Glomerular visceral epithelial cell (primary cell): Measurements from ENCODE around the gene PLA2G2F.
A peak's percentile ranks its signal among the peaks of the same experiment; 100 is the strongest.

ENCODE experiments used
- DNase-seq: peaks from one replicate; pipeline ENCODE4 v3.0.0-alpha.2; 2016; ENCODE audit errors: extremely low spot score

Gene PLA2G2F

GRCh38 chr1:20142001-20142710, 3.0 kb downstream of the PLA2G2F start:
- DNase-seq: no peak

GRCh38 chr1:20143318-20143717, 4.2 kb downstream of the PLA2G2F start:
- no peak for DNase-seq

DNA sequence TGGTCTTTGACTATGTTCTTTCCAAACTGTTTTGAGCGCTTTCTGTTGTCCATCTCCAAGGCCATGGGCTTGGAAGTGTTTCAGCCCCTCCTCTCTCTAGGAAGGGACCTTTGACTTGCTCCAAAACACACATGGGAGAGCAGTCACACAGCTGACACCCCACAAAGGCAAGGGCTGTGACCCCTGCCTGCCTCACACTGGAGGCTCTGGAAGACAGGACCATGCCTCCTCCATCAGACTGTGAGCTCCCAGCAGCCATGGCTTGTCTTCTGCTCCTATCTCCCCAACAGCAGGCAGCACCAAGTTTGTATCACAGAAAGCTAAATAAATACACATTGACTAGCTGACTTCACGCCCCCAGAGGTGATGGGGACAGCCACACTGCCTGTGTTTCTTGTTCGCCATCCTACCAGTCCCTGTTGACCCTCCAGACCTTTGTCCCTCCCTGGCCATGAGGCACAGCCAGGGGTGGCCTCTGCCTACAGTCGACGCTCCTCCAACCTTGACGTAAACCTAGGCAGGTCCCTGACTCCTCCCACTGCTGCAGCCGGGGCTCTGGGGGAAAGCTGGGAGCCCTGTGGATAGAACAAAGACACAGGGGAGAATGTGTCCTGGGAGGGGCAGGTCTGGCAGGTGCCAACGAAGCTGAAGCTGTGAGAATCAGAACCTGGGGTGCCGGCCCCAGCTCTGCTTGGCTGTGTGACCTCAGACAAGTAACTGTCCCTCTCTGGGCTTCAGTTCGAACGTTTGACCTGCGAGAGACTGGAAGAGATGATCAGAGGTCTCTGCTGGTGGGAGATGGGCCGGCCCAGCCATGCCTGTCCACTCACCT, 4.8 kb downstream of the PLA2G2F start:
- DNase-seq: no peak

DNA sequence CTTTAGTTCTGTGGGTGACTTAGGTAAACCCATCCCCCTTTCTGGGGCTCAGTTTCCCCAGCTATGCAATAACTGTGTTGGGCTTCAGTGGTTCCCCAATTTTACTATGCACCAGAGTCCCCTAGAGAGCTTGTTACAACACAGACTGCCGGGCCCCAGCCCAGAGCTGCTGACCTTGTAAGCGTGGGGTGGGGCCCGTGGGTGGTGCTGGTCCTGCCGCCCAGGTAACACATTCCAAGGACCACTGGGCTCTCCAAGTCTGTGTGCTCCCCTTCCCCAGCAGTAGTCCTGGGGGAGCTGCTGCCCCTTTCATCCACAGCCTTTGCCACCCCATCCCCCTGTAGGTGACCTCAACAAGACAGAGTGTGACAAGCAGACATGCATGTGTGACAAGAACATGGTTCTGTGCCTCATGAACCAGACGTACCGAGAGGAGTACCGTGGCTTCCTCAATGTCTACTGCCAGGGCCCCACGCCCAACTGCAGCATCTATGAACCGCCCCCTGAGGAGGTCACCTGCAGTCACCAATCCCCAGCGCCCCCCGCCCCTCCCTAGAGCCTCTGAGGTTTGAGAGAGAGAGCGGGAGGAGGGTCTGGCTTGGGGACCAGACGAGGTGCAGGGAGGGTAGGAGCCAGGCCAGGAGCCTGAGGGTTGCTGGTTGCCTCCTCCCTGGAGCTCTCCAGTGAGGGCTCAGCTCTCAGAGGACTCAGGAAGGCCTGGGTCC, 8.9 kb downstream of the PLA2G2F start:
- DNase-seq: no peak

- no peak for DNase-seq
These were observed 9.7 kb downstream of the PLA2G2F start for GRCh38 chr1:20148571-20149500.

DNA sequence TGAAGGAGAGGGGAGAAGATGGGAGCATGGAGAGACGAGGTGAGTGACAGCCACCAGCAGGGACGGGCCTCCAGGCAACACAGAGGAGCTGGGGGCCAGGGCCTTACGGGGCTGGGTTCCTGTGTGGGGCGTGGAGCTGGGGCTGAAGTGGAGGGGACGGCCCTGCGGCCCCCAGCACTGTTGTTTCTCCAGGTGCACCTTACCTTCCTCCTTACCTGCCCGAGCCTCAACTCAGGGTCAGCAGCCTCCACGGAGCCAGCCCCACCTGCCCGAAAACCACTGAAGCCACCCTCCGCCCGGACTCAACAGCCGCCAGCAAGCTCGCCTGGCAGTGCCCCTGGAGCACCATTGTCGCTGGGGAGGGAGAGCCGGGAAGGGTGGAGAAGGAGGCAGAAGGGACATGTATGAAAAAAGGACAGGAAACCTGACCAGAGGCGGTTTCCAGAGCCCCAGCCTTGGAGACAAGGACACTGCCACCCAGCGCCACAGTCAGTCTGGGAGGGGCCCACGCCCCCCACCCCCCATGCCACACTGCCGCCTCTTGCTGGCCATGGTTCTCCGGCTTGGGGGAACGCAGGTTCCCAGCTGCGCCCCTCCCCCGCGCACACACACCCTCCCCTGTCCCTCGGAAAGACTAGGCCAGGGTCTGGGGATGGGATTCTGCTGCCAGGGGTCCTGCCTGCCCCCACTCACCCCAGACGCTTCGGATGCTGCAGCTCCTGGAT, 10.6 kb downstream of the PLA2G2F start:
- DNase-seq: no peak

DNA sequence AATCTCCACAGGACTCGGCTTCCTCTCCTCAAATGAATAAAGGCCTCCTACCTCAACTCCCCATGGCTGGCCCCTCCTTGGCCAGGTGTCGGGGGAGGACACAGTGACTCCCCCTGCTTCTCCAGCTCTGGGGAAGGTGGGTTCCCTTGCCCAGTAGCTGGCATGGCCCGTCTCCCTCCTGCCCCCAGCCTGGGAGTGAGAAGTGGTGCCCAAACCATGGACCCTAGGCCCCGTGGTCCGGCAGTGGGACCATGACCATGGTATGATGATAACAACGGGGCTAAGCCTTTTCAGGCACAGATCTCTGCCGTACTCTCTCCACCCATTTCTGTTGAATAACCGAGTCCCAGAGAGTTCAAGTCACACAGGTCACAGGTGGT, 11.2 kb downstream of the PLA2G2F start:
- no peak for DNase-seq

- no peak for DNase-seq
These were observed 11.8 kb downstream of the PLA2G2F start for GRCh38 chr1:20150969-20151368.

DNA sequence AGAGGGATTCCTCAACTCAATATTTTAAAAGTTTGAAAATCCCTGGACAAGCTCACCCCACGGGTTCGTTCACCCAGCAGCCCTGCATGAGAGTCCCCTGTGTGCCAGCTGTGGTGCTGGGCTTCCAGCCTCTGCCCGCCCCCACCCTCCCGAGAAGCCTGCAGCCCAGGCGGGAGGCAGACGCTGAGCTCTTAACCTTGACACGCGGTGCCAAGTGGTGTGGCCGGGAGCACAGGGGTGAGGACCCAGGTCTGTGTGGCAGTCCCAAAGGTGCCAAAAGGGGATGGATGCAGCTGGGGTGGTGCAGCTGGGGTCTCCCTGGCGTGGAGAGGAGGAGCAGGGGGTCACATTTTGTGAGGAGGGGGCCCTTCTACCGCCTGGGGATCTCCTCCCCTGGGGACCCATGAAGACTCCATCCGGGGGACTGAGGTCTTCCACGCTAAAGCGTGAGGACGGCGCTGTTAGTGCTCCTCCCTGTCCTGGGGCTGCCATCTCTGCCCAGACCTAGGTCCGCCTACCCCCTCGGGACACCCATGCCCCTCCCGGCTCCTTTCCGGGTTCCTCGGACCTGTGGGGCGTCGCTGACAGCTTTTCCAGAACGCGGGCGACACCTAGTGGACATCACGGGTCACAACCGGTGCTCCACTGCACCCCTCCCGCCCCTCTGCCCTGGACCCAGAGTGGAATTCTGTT, 12.9 kb downstream of the PLA2G2F start:
- peak; percentile 74 for DNase-seq

- DNase-seq: no peak
These were observed 13.4 kb downstream of the PLA2G2F start for GRCh38 chr1:20152599-20152930.

- DNase-seq: no peak
These were observed 13.9 kb downstream of the PLA2G2F start for GRCh38 chr1:20153000-20153418.

DNA sequence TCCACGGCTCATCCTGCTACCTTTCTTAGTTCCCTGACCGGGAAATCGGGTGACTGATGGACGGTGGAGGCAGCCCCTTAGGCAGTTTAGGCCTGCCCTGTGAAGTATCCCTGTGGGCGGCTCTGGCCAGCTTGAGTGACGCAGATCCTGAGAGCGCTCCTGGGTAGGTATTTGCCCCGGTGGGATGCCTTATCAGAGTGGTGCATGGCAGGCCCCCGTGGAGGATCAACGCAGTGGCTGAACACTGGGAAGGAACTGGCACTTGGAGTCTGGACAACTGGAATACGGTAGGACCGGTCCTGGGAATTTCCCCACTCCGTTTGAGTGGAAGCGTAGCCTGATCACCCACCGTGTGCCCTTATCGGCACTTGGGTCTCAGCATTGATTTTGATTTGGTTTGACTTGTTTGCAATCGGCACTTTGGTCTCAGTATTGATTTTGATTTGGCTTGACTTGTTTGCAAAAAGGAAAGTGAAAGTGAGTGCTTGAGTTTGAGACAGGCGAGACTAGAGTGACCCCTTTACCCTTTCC, 15.2 kb downstream of the PLA2G2F start:
- DNase-seq: no peak

DNA sequence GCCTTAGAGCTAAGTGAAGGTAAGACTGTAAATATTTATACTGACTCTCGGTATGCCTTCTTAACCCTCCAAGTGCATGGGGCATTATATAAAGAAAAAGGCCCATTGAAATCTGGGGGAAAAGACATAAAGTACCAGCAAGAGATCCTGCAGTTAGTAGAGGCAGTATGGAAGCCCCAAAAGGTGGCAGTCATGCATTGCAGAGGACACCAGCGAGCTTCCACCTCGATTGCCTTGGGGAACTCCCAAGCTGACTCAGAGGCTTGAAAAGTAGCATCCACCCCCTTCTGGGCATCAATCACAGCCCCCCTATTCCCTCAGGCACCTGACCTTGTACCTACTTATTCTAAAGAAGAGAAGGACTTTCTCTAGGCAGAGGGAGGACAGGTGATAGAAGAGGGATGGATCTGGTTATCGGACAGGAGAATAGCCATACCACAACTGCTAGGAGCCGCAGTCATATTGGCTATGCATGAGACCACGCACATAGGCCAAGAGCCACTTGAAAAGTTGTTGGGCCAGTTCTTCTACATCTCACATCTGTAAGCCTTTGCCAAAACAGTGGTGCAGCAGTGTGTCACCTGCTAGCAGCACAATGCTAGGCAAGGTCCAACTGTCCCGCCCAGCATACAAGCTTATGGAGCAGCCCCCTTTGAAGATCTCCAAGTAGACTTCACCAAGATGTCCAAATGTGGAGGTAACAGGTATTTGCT, 19.4 kb downstream of the PLA2G2F start:
- DNase-seq: no peak

GRCh38 chr1:20160034-20160433, 20.9 kb downstream of the PLA2G2F start:
- DNase-seq: no peak

DNA sequence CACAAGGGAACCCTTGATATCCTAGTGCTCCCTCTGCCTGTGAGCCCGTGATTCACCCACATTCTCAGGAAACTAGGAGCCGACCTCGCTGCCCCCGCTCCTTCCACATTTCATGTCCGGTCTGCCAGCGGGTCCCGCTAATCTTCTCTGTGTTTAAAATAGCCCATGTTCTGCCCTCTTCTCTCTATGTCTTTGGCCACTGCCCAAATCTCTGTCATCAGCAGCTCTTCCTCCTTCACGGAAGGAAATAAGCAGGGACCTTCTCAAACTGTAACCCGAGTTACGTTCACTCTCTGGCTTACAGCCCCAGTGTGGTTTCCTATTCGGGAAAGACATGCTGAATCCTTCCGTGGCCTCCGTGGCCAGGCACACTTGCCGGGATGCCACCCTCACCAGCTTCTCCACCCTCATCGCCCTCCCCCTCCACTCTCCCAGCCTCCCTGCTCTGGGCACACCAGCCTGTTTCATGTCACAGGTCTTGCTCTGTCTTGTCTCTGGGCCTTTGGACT, 25.6 kb downstream of the PLA2G2F start:
- no peak for DNase-seq

DNA sequence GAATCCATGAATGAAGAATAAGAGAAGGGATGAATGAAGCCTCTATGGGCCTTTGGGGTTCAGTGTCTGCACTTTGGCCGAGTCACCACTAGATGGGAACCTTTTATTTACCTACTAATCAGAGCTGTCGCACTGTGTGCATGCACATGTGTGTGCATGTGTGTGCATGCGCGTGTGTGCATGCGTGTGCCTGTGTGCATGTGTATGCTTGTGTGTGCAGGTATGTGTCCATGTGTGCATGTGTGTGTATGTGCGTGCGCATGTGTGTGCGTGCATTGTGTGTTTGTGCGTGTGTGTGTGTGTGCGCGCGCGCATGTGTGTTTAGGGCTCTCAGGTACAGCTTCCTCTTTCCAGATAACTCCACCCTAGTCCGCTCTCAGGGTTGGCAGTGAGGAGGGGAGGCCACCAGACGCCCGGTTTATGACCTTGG, 26.4 kb downstream of the PLA2G2F start:
- no peak for DNase-seq

- no peak for DNase-seq
These were observed 26.9 kb downstream of the PLA2G2F start for GRCh38 chr1:20166051-20166450.

DNA sequence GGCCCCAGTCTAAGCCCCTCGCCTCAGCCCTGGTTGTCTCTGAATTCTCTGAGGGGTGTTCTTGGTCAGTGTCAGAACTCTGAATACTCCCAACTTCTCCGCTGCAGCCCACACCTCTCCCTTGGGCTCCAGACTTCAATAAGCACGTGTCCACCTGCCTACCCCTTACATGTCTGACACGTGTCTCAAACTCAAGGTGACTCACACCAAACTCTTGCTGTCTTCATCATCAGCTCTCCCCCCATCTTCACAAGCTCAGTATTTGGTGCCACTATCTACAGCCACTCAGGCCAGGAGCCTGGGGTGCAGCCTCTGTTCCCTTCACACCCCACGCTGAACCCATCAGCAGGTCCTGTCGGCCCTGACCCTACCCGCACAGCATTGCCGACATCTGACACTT, 28.0 kb downstream of the PLA2G2F start:
- no peak for DNase-seq
